HG02840 (cell line): ENCODE measurements around the gene ZNF416.

Experiments used
- ATAC-seq: cut with Tn5 transposase; IDR thresholded peaks from one replicate; pipeline ENCODE4 v1.9.1; 2021; ENCODE audit warnings: mild to moderate bottlenecking, moderate library complexity, moderate number of reproducible peaks; ENCODE audit not compliant: unreplicated experiment, low FRiP score

The ZNF416 gene

DNA sequence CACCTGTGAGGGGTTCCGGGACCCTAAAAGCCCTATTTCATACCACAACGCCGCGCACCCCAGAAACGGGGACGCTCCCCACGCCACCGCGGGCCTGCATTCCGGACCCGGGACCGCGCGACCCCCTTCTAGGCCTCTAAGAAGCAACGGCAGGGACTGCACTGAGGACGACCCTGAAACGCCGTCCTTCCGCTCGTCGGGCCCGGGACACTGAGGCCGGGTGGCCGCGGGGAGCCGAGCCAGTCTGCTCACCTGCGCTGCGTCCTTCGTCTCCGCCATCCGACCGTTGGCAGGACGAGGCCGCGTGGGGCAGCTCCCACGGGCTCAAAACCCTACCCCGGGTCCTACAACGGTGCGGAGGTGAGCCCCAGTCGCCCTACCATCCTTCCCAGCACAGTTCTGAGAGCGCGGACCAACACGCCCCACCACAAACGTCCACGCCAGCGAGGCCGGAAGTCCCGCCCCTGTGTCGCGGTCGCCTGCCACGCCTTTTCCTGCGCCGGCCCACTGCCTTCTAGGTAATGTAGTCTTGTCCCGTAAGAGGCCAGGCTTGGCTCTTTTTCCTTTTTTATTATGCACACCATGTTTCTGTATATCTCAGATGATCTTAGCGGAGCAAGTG lies 19.2 kb downstream of the ZNF416 start, which contains the start of gene ZNF550:
ZNF550 (minus strand) TSS at position 460 of the 622 bp plus-strand sequence; CDS start at position 279, 181 bp downstream.
- ATAC-seq, result peak; percentile 96

DNA sequence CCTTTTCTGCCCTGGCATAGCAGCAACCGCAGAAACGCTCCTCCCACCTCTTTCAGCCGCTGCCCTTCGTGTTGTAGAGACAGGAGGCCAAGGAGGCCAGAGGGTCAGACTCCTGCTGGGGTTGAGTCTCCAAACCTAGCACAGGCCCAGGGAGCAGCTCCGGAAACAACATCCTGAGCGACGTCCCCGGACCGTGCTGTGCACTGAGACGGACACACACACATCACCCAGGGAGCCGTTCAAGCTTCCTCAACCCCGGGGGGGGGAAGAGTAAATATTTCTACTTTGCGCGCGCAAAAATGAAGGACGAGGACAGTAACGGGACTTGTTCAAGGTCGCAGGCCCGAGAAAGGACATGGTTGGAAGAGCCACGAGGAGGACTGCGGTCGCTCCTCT lies 19.7 kb downstream of the ZNF416 start:
- ATAC-seq, result peak; percentile 19

DNA sequence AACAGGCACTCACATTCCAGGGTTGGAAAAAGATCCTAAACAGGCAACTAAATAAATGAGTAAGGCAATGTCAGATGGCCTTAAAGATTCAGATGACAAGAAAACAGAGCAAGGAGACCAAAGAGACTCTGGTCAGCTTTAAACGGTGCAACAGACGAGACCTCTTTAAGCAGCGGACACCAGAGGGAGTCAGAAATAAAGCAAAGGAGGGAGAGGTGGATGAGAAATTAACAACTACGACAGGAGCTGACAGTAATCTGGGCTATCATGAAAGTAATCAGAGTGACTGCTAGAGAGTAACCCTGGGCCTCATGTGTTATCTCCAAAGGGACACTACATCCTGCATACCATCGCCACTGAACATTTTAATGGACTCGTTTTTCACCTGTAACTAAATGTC lies 20.2 kb downstream of the ZNF416 start:
- ATAC-seq, result no peak

DNA sequence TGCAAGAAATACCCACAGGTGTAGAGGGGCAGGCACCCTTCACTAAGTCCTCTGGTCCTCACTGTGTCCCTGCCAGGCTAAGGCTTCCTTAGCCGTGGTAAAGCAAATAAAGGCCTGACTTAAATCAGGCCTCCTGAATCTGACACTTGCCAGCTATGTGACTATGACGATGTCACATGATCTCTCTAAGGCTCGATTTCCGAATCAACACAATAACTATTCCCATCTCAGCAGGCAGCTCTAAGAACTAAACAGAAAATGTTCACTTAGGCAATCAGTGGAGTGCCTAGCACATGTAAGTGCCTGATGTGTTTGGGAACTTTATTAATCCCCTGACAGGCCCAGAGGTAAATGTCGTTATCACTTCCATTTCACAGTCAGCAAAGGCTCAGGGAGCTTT lies 21.1 kb downstream of the ZNF416 start:
- no peak for ATAC-seq

DNA sequence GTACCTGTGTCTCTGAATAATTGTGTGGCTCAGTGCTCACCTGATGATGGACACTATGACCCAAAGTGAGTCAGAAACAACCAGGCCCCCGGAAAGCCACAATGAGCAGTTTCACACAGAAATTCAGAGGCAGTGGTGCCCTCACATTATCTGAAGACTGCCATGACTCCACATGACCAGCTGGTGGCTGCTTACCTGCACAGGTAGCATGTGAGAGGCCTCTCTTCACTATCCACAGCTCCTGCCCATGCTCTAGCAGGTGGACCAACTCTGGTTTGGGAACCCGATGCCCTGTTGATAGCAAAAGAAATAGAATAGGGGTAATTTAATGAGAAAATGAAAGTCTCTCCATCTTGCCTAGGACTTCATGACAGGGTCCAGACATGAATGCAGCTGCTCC lies 26.3 kb downstream of the ZNF416 start:
- no peak for ATAC-seq

DNA sequence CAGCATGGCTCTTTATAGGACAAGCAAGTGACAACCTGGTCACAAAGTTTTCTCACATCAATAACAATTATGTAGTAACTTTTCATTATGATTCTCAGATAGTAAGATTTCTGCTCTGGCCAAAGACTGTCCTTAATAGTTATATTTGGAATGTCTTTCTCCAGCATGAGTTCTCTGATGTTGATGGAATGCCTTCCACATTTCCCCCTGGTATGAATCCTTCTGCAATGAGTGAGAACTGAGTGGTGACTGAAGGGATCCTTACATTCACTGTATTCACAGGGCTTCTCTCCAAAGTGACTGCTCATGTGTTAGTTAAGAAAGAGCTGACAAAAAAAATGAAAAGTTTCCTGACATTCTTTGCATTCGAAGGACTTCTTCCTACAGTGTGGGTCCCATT lies 32.2 kb downstream of the ZNF416 start:
- ATAC-seq, result no peak

DNA sequence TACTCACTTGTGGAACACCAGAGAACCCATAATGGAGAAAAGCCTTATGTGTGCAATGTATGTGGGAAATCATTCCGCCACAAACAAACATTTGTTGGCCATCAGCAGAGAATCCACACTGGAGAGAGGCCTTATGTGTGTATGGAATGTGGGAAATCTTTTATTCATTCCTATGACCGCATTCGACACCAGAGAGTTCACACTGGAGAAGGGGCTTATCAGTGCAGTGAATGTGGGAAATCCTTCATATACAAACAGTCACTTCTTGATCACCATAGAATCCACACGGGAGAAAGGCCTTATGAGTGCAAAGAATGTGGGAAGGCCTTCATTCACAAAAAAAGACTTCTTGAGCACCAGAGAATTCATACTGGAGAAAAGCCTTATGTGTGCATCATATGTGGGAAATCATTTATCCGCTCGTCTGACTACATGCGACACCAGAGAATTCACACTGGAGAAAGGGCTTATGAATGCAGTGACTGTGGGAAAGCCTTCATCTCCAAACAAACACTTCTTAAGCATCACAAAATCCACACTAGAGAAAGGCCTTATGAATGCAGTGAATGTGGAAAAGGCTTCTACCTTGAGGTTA lies 40.7 kb downstream of the ZNF416 start:
- ATAC-seq, result no peak

DNA sequence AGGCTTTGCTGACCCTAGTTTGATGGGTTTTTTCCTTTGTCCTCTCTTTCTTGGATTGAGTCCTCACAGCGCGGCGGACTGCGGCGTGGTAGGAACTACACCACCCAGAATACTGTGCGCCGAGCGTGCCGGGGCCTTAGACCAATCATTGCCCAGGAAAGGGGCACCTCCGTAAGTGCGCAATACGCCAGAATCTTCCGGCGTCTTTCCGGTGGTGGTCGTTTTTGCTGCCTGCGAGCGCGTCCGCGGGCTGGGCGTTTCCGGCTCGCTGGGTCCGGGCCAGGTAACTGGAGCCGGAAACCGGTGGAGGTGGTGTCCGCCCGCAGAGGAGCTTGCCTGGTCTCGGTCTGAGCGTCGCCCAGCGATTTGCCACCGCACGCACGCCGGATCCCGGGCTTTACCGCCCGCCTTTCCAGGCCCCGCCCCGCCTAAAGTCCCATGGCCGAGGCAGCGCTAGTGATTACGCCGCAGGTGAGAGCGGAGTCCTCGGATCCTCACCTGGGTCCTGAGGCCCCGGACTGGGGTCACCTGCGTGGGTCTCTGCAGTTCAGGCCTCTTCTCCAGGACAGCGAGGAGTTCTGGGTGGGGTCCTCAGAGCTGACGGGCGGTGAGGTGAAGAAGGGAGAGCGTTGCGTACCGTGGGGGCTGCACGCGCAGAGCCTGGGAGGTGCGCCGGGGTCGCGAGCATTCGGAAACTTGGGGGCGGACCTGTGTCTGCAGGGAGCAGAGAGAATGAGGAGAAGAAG lies 51.4 kb downstream of the ZNF416 start, which contains the start of gene ZNF549:
ZNF549 (plus strand) TSS at position 221 of the 746 bp plus-strand sequence; CDS start at position 439, 218 bp downstream.
- peak; percentile 98 for ATAC-seq
